ENCODE results near the gene LYPD6.

The LYPD6 gene

DNA sequence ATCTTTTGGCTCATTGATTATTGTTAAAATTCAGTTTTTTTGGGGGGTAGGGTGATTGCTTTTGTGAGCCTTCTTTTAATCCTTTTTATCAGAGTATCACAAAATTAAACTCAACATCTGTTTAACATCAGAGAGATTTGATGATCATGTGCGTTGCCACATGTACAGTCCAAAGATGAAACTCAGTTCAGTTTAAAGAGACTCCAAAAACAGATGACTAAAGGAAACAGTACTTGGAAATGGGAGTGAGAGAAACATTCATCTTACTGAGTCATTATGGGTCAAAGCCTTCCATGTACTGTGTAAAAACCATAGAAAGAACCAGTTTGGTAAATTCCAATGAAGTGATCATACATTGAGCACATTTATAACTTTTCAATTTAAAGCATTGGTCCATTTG, 53.0 kb downstream of the LYPD6 start:
- FAIRE-seq (no peak), DNase-seq (ENCODE audit: insufficient read length, low spot score) (no peak)
- TF ChIP-seq, protein P1, sequence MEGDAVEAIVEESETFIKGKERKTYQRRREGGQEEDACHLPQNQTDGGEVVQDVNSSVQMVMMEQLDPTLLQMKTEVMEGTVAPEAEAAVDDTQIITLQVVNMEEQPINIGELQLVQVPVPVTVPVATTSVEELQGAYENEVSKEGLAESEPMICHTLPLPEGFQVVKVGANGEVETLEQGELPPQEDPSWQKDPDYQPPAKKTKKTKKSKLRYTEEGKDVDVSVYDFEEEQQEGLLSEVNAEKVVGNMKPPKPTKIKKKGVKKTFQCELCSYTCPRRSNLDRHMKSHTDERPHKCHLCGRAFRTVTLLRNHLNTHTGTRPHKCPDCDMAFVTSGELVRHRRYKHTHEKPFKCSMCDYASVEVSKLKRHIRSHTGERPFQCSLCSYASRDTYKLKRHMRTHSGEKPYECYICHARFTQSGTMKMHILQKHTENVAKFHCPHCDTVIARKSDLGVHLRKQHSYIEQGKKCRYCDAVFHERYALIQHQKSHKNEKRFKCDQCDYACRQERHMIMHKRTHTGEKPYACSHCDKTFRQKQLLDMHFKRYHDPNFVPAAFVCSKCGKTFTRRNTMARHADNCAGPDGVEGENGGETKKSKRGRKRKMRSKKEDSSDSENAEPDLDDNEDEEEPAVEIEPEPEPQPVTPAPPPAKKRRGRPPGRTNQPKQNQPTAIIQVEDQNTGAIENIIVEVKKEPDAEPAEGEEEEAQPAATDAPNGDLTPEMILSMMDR (IDR thresholded peaks at IDR 0.05; ENCODE audit: insufficient read depth, missing control alignments): no peak

DNA sequence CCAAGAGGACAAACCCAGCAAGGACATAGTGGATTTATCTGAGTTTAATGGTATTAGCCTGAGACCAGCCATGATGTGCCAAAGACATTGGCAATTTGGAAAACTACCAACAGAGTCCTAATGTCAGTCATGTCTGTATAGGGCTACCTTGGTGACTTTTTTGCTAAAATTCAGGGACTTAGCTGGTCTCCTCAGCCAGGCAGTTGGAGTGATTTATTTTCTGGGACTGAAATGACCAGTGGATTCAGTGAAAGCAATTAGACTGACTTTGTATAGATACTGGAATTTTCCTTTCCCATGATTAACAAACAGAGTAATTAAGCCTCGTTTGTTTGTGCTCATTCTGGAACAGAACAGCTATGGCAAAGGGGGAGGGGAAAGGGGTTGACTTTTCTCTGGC, 55.0 kb downstream of the LYPD6 start:
- TF ChIP-seq, protein P1 (IDR thresholded peaks at IDR 0.05; ENCODE audit: insufficient read depth, missing control alignments): no peak
- no peak for DNase-seq (ENCODE audit: insufficient read length, low spot score)
- FAIRE-seq: no peak

DNA sequence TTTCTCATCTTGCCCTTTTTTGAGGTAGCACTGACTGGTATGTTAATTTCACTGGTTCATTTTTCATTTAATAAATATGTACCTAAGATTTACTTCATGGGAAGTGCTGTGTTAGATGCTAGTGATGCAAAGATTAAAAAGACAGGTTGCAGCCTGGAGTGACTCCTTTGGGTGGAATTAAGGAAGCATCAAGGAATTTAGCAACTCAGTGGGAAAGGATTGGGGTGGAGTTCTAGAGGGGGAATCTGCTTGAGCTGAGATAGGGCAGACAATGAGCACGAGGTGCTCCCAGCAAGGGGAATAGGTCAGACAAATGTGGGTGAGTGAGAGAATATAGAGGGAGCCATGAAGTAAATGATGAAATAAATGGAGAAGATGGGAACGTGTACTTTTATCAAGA, 57.0 kb downstream of the LYPD6 start:
- TF ChIP-seq, protein P1 (IDR thresholded peaks at IDR 0.05; ENCODE audit: insufficient read depth, missing control alignments): no peak
- FAIRE-seq (no peak), DNase-seq (ENCODE audit: insufficient read length, low spot score) (no peak)

DNA sequence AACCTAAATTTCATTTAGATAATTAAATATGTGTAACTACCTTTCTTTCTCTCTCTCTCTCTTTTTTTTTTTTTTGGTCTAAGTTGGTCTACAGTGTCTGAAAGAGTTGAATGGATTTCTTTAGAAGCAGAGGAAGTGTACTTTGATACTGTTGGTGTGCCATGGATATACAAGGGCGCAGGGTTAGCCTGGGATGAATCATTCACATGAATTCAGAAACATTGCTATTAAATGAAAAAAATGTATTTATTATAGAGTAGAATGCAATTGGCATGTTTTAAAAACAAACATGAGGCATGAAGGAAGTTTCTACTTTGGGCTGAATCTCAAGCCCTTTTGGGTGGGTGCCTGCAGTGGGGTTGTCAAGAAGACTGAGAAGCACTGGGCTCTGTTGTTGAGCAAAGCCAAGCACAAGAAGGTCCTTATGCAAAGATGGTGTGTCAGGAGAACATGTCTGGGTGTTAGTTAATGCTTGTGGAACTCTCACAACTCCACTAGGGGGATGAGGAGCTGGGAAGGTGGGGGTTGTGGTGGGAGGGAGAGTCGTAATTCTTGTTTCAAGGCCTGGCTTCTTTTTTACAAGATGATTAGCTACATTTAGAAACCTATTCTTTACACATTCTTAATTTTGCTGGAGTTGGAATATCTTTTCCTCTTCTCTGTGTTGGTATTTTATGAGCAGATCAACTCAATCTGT, 57.9 kb downstream of the LYPD6 start:
- FAIRE-seq: no peak
- DNase-seq (ENCODE audit: insufficient read length, low spot score): no peak
- TF ChIP-seq, protein P1 (IDR thresholded peaks at IDR 0.05; ENCODE audit: insufficient read depth, missing control alignments): no peak

DNA sequence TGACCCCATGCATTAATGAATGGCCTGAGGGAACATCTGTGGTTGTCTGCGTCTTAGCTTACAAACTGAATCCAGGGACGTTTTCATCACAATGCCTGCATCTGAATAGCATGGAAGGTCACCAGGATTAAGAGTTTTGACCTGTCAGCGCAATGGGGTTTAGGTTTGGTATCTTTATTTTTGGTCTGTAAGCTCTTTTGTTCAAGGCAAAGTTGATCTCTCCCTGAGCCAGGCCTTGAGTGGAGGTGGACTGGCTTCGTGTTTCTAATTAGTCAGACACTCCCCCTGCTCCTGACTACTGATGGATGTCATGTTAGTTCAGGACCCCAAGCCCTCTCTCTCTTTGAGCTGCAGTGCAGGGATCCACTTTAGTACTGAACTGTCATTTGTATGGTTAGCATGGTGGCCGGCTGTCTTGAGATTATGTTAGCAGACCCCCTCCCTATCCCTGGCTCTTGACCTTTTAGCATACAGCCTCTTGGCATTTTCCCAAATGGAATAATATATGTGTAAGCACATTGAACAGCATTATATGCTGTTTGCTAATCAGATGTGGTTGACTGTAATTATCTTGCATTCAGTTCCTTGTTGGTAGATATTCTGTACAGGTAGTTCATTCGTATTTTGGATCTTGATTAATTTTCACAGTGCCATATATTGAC, 59.2 kb downstream of the LYPD6 start:
- DNase-seq (ENCODE audit: insufficient read length, low spot score) (no peak), FAIRE-seq (no peak)

DNA sequence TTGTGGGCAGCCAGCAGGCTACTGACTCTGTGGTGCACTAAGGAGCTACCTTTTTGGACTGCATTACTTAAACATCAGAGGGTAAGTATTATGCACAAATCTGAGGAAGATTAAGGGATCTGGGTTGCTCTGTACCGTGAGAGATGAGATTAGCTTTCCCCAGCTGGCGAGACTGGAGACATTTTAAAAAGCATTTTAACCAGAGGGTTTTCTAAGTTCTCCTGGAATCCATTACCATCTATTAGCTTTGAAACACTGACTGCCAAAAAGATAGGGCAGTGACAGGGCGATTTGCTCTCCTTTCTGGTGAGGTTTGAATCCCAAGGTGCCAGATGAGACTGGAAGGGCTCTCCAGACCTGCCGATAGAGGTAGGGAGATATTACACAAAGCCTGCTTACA, 63.2 kb downstream of the LYPD6 start:
- peak; percentile 25 for FAIRE-seq
- TF ChIP-seq, protein P1 (IDR thresholded peaks at IDR 0.05; ENCODE audit: insufficient read depth, missing control alignments): no peak
- peak; percentile 27 for DNase-seq (ENCODE audit: insufficient read length, low spot score)

More for the DNA sequence above, 59.2 kb downstream of the LYPD6 start:
- TF ChIP-seq, protein P1 (IDR thresholded peaks at IDR 0.05; ENCODE audit: insufficient read depth, missing control alignments): no peak

DNA sequence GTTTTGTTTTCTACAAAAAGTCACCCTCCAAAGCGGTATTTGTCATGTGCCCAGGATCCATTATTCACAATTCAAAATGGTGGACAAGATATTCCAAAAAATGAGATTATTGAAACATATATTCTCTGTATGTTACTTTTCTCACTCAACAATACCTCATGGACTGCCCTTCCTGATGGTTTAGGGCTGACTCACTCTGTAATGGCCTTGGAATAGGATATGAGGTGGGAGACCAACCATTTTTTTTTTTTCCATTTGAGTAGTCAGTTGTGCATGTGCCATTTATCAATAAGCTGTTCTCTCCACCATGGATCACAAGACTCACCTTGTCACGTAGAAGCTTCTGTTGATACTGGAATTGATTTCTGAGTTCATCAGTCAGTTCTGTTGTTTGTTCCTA, 64.5 kb downstream of the LYPD6 start:
- DNase-seq (ENCODE audit: insufficient read length, low spot score) (no peak), FAIRE-seq (no peak)
- TF ChIP-seq, protein P1 (IDR thresholded peaks at IDR 0.05; ENCODE audit: insufficient read depth, missing control alignments): no peak

Data from D721Med (cell line).